GM23338 (cell line): ENCODE measurements around the gene TYW3. TPM values are rescaled to one million over a fixed set of nuclear protein-coding genes. Genes with fewer than 3 reads are reported as not detected.

Source experiments
- ATAC-seq: fragments of 200-7000 bp; cut with Tn5 transposase; 3 replicates; pipeline ENCODE4 v1.9.1; 2020
- DNase-seq: peaks from one replicate; pipeline ENCODE4 v3.0.0-alpha.2; 2015; ENCODE audit warnings: low spot score
- H2AFZ ChIP-seq: fragments of 200-600 bp; sonication (generic); 2 replicates; pipeline ENCODE4 v1.8.0; 2016; ENCODE audit warnings: antibody characterized with exemption, mild to moderate bottlenecking, moderate library complexity
- H3F3A ChIP-seq: fragments of 200-600 bp; sonication (generic); replicated peaks from 2 replicates; pipeline ENCODE4 v1.8.0; 2017; ENCODE audit warnings: antibody characterized with exemption, mixed run types, low read depth
- H3K27ac ChIP-seq: fragments of 200-600 bp; sonication (generic); 2 replicates; pipeline ENCODE4 v1.6.1; 2016; ENCODE audit warnings: low read depth
- H3K27me3 ChIP-seq: fragments of 200-600 bp; sonication (generic); 2 replicates; pipeline ENCODE4 v1.8.0; 2016; ENCODE audit warnings: mild to moderate bottlenecking, mixed run types, moderate library complexity; ENCODE audit not compliant: insufficient read depth
- H3K36me3 ChIP-seq: fragments of 200-600 bp; sonication (generic); 2 replicates; pipeline ENCODE4 v1.8.0; 2016; ENCODE audit warnings: mild to moderate bottlenecking; ENCODE audit not compliant: insufficient read depth
- H3K4me1 ChIP-seq: fragments of 200-600 bp; sonication (generic); 2 replicates; pipeline ENCODE4 v1.8.0; 2016; ENCODE audit warnings: mild to moderate bottlenecking, moderate library complexity; ENCODE audit not compliant: insufficient read depth
- H3K4me2 ChIP-seq: fragments of 200-600 bp; sonication (generic); 2 replicates; pipeline ENCODE4 v1.7.1; 2017; ENCODE audit warnings: mixed run types
- H3K4me3 ChIP-seq: fragments of 200-600 bp; sonication (generic); 2 replicates; pipeline ENCODE4 v1.6.1; 2016; ENCODE audit warnings: mixed run types
- H3K79me2 ChIP-seq: fragments of 200-600 bp; sonication (generic); replicated peaks from 2 replicates; pipeline ENCODE4 v1.8.0; 2017; ENCODE audit warnings: mild to moderate bottlenecking; ENCODE audit not compliant: insufficient read depth
- H3K9me2 ChIP-seq: fragments of 200-600 bp; sonication (generic); 2 replicates; pipeline ENCODE4 v1.8.0; 2017; ENCODE audit not compliant: insufficient read depth
- H4K20me1 ChIP-seq: fragments of 200-600 bp; sonication (generic); replicated peaks from 2 replicates; pipeline ENCODE4 v1.8.0; 2017; ENCODE audit warnings: mild to moderate bottlenecking; ENCODE audit not compliant: insufficient read depth
- H3K27ac Mint-ChIP-seq: 2 replicates; pipeline ENCODE4 v1.8.0; 2020; ENCODE audit warnings: inconsistent platforms, mild to moderate bottlenecking, moderate library complexity, mixed read lengths
- H3K27me3 Mint-ChIP-seq: 3 replicates; pipeline ENCODE4 v1.8.0; 2022; ENCODE audit warnings: low read depth, mild to moderate bottlenecking, moderate library complexity, mixed read lengths, inconsistent platforms; ENCODE audit not compliant: insufficient read depth, poor library complexity
- H3K36me3 Mint-ChIP-seq: 3 replicates; pipeline ENCODE4 v1.8.0; 2021; ENCODE audit warnings: low read depth, mild to moderate bottlenecking, inconsistent platforms, moderate library complexity, mixed read lengths
- H3K4me1 Mint-ChIP-seq: 3 replicates; pipeline ENCODE4 v1.8.0; 2020; ENCODE audit warnings: mild to moderate bottlenecking, inconsistent platforms, mixed read lengths
- H3K4me3 Mint-ChIP-seq: 3 replicates; pipeline ENCODE4 v1.8.0; 2021; ENCODE audit warnings: moderate library complexity, mild to moderate bottlenecking, inconsistent platforms, mixed read lengths
- H3K9me3 Mint-ChIP-seq: 3 replicates; pipeline ENCODE4 v1.8.0; 2020; ENCODE audit warnings: moderate library complexity, mild to moderate bottlenecking, inconsistent platforms, mixed read lengths
- CREB1 ChIP-seq: fragments of 250-450 bp; sonication (Bioruptor Pico); IDR thresholded peaks from 2 replicates; pipeline ENCODE4 v1.5.0; 2020; ENCODE audit warnings: low read depth, mild to moderate bottlenecking, moderate library complexity
- CTCF ChIP-seq, 2 experiments: fragments of 200-600 bp in 1 of 2; sonication (generic) in 1 of 2; conservative IDR thresholded peaks; 2 replicates each; pipeline versions ENCODE4 v1.5.1 to v1.6.1; 2016 to 2017; ENCODE audit warnings: antibody characterized with exemption in 2 of 2, low read depth in 2 of 2, mild to moderate bottlenecking in 2 of 2, moderate library complexity in 1 of 2
- ETS1 ChIP-seq: IDR thresholded peaks from 2 replicates; pipeline ENCODE4 v1.6.1; 2016; ENCODE audit warnings: antibody characterized with exemption
- EZH2 ChIP-seq: fragments of 200-600 bp; sonication (generic); IDR thresholded peaks from one replicate; pipeline ENCODE4 v1.8.0; 2017; ENCODE audit warnings: antibody characterized with exemption, mild to moderate bottlenecking, low read depth; ENCODE audit not compliant: unreplicated experiment
- EZH2phosphoT487 ChIP-seq: fragments of 200-600 bp; sonication (generic); IDR thresholded peaks from one replicate; pipeline ENCODE4 v1.8.1; 2018; ENCODE audit warnings: antibody characterized with exemption; ENCODE audit not compliant: unreplicated experiment
- JUNB ChIP-seq: IDR thresholded peaks from one replicate; pipeline ENCODE4 v1.6.1; 2016; ENCODE audit warnings: antibody characterized with exemption; ENCODE audit not compliant: unreplicated experiment
- NANOG ChIP-seq: IDR thresholded peaks from 2 replicates; pipeline ENCODE4 v1.6.1; 2016; ENCODE audit warnings: antibody characterized with exemption, borderline replicate concordance
- POLR2AphosphoS5 ChIP-seq: IDR thresholded peaks from 2 replicates; pipeline ENCODE4 v1.6.1; 2016; ENCODE audit warnings: antibody characterized with exemption, low read depth
- REST ChIP-seq: IDR thresholded peaks from one replicate; pipeline ENCODE4 v1.6.1; 2018; ENCODE audit warnings: antibody characterized with exemption; ENCODE audit not compliant: unreplicated experiment
- STAT1 ChIP-seq: IDR thresholded peaks from one replicate; pipeline ENCODE4 v1.6.1; 2016; ENCODE audit warnings: antibody characterized with exemption; ENCODE audit not compliant: unreplicated experiment
- ZNF114 ChIP-seq: fragments of 250-450 bp; sonication (Bioruptor Pico); IDR thresholded peaks from 2 replicates; pipeline ENCODE4 v1.5.0; 2020; ENCODE audit warnings: mild to moderate bottlenecking, moderate library complexity
- ZNF331 ChIP-seq: fragments of 250-450 bp; sonication (Bioruptor Pico); IDR thresholded peaks from 2 replicates; pipeline ENCODE4 v1.5.0; 2020; ENCODE audit warnings: low read depth, mild to moderate bottlenecking, moderate library complexity
- ZNF462 ChIP-seq: fragments of 250-450 bp; sonication (Bioruptor Pico); IDR thresholded peaks from 2 replicates; pipeline ENCODE4 v1.5.0; 2020; ENCODE audit warnings: mild to moderate bottlenecking, moderate library complexity
- polyA plus RNA-seq: library from polyadenylated mRNA; unstranded; fragments of >200 nt; fragmentation: Nextera tagmentation; extraction: Ambion mirVana; gene quantifications from 2 replicates; pipeline ENCODE4 v1.2.1, GENCODE V29; 2016
- total RNA-seq: library from RNA; depleted of rRNA; stranded (reverse); fragments of >200 nt; shearing (Covaris generic); gene quantifications from 2 replicates; pipeline ENCODE4 v1.2.3, GENCODE V29; 2014

Gene TYW3
- total and polyA plus RNA-seq, 2 experiments from 2014 or later: 29.6 to 66.8 TPM

GRCh38 chr1:74812180-74812541 is 79.2 kb downstream of the TYW3 start:
- H3K9me3 Mint-ChIP-seq: no peaks in the 10 kb centered on the region
- Histone ChIP-seq H3K27me3 (no peaks in the 10 kb centered on the region), H4K20me1 (no peaks in the 10 kb centered on the region), H3K4me3 (no peak overlapping the region), H2AFZ (peak overlapping the region; percentile 78; the same call in 1 of the 2 replicates), H3K4me2 (no peak overlapping the region), H3K79me2 (no peaks in the 10 kb centered on the region), H3K36me3 (no peaks in the 10 kb centered on the region), H3F3A (no peaks in the 10 kb centered on the region), H3K9me2 (0 out of 2 replicates have a peak, but pooled peaks cover 5% of the 10 kb centered on the region), H3K4me1 (no peaks in the 10 kb centered on the region), H3K27ac (no peak overlapping the region)
- no peak overlapping the region for H3K4me3 Mint-ChIP-seq
- no peak for ATAC-seq
- no peak overlapping the region for H3K27ac Mint-ChIP-seq
- TF ChIP-seq EZH2 (no peak), ZNF114 (no peak), STAT1 (no peak), NANOG (no peak), EZH2phosphoT487 (no peak), JUNB (no peak), REST (no peak), ZNF331 (CRISPR knock-in tag) (no peak), POLR2AphosphoS5 (no peak), ETS1 (no peak), CTCF (conservative IDR thresholded peaks at IDR 0.05; ENCODE audit: low read depth in 2 of 2) (no peak), ZNF462 (CRISPR knock-in tag) (no peak), CREB1 (CRISPR knock-in tag) (no peak)
- no peaks in the 10 kb centered on the region for H3K36me3 Mint-ChIP-seq
- H3K4me1 Mint-ChIP-seq: peaks cover 2% of the 10 kb centered on the region; the same call in 1 of the 3 replicates
- no peaks in the 10 kb centered on the region for H3K27me3 Mint-ChIP-seq
- no peak for DNase-seq
